ENCODE measurements around the gene BRPF1. TPM values are rescaled to one million over a fixed set of nuclear protein-coding genes. Genes with fewer than 3 reads are reported as not detected.
A peak's percentile ranks its signal among the peaks of the same experiment; 100 is the strongest.

Gene BRPF1
- total RNA-seq, 1 donor from 2014 or later = 19.5 TPM

DNA sequence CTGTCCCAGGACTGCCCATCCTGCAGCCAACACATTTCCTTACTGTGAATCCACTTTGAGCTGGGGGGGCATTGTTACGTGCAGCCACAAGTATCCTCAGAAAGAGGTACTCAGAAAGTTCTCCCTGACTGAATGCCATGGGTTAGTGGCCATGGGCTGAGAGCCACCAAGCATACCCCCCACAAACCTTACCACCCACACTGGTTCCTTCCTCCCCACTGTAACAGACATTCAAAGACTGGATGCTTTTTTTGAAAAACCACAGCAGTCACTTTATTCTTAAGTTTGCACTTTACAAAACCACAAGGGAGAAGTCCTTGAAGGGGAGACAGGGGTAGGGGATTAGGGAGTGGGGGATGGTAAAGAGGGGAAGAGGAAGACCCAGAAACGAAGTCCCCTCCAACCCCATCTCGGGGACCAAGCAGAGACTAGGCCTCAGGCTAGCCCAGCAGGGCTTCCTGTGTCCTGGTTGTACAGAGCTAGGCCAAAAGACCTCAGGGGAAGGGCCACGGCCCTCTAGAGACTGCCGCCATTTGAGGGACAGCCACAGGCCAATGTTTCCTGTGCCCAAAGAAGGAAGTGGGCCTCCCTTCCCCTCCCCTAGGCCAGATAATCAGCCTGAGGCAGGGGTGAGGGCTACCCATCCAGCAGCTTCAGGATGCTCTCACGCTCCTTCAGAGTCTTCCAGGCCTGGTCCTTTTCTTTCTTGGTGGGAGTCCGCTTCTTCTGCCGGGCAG, 48.4 kb downstream of the BRPF1 start:
- Mint-ChIP-seq H3K27me3 (ENCODE audit: low read depth, unreplicated experiment) (no peaks in the 10 kb centered on the region), H3K27ac (ENCODE audit: unreplicated experiment) (peak overlapping the region; percentile 72), H3K9me3 (ENCODE audit: unreplicated experiment) (peaks cover 2% of the 10 kb centered on the region), H3K4me1 (ENCODE audit: low read depth, unreplicated experiment) (peaks cover 34% of the 10 kb centered on the region), H3K36me3 (ENCODE audit: low read depth, unreplicated experiment) (peaks cover 12% of the 10 kb centered on the region), H3K4me3 (ENCODE audit: unreplicated experiment) (peak overlapping the region; percentile 71)
- Histone ChIP-seq H3K27me3 (ENCODE audit: insufficient read depth, low read length) (no peaks in the 10 kb centered on the region), H3K9ac (ENCODE audit: low read length) (no peak overlapping the region), H3K4me3 (ENCODE audit: insufficient read depth, low read depth, low read length) (no peak overlapping the region), H3K9me3 (ENCODE audit: insufficient read depth, low read depth, low read length) (no peaks in the 10 kb centered on the region), H3K36me3 (ENCODE audit: insufficient read depth, low read length) (peaks cover 18% of the 10 kb centered on the region), H3K4me1 (ENCODE audit: insufficient read depth, low read length) (peaks cover 13% of the 10 kb centered on the region), H3K4me2 (ENCODE audit: low read length) (no peak overlapping the region), H3K27ac (ENCODE audit: low read depth, low read length) (no peak overlapping the region), H4K20me1 (ENCODE audit: insufficient read depth, low read length) (no peaks in the 10 kb centered on the region), H2AFZ (ENCODE audit: low read depth, low read length) (no peak overlapping the region), H3K79me2 (ENCODE audit: insufficient read depth, low read length) (no peaks in the 10 kb centered on the region)
- DNase-seq (ENCODE audit: low read depth) = no peak
- TF ChIP-seq EZH2 (IDR thresholded peaks at IDR 0.05; ENCODE audit: insufficient read depth, low read length) = no peak
- TF ChIP-seq, protein P1, sequence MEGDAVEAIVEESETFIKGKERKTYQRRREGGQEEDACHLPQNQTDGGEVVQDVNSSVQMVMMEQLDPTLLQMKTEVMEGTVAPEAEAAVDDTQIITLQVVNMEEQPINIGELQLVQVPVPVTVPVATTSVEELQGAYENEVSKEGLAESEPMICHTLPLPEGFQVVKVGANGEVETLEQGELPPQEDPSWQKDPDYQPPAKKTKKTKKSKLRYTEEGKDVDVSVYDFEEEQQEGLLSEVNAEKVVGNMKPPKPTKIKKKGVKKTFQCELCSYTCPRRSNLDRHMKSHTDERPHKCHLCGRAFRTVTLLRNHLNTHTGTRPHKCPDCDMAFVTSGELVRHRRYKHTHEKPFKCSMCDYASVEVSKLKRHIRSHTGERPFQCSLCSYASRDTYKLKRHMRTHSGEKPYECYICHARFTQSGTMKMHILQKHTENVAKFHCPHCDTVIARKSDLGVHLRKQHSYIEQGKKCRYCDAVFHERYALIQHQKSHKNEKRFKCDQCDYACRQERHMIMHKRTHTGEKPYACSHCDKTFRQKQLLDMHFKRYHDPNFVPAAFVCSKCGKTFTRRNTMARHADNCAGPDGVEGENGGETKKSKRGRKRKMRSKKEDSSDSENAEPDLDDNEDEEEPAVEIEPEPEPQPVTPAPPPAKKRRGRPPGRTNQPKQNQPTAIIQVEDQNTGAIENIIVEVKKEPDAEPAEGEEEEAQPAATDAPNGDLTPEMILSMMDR (IDR thresholded peaks at IDR 0.05; ENCODE audit: insufficient read depth, low read depth, low read length) = no peak
- FAIRE-seq = no peak

DNA sequence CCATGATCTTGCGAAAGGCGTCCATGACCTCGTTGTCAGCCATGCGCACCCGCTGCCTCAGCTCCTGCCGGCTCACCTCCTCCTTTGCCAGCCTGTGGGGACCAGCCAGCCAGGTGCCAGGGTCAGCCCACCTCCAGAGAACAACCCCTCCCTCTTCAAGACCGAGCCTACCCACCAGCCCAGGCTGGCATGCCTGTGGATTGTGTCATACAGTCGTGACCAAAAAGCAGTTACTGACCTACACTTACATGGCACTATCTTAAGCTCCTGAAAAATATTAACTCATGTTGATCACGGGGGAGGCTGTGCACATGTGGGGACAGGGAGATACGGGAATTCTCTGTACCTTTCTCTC, 48.9 kb downstream of the BRPF1 start:
- TF ChIP-seq, protein P1 (IDR thresholded peaks at IDR 0.05; ENCODE audit: insufficient read depth, low read depth, low read length) = no peak
- no peak for TF ChIP-seq EZH2 (IDR thresholded peaks at IDR 0.05; ENCODE audit: insufficient read depth, low read length)
- H3K4me3 Mint-ChIP-seq (ENCODE audit: unreplicated experiment) = no peak overlapping the region
- H3K4me2 ChIP-seq (ENCODE audit: low read length) = no peak overlapping the region
- peaks cover 18% of the 10 kb centered on the region for H3K36me3 ChIP-seq (ENCODE audit: insufficient read depth, low read length)
- no peaks in the 10 kb centered on the region for H4K20me1 ChIP-seq (ENCODE audit: insufficient read depth, low read length)
- H3K4me3 ChIP-seq (ENCODE audit: insufficient read depth, low read depth, low read length) = no peak overlapping the region
- H3K4me1 Mint-ChIP-seq (ENCODE audit: low read depth, unreplicated experiment) = peaks cover 34% of the 10 kb centered on the region
- DNase-seq (ENCODE audit: low read depth) (no peak), FAIRE-seq (no peak)
- no peaks in the 10 kb centered on the region for H3K27me3 ChIP-seq (ENCODE audit: insufficient read depth, low read length)
- H3K9me3 Mint-ChIP-seq (ENCODE audit: unreplicated experiment) = peaks cover 2% of the 10 kb centered on the region
- peak overlapping the region; percentile 26 for H3K27ac Mint-ChIP-seq (ENCODE audit: unreplicated experiment)
- H3K4me1 ChIP-seq (ENCODE audit: insufficient read depth, low read length) = peaks cover 13% of the 10 kb centered on the region
- no peaks in the 10 kb centered on the region for H3K9me3 ChIP-seq (ENCODE audit: insufficient read depth, low read depth, low read length)
- H3K9ac ChIP-seq (ENCODE audit: low read length) = no peak overlapping the region
- peaks cover 14% of the 10 kb centered on the region for H3K36me3 Mint-ChIP-seq (ENCODE audit: low read depth, unreplicated experiment)
- no peak overlapping the region for H3K27ac ChIP-seq (ENCODE audit: low read depth, low read length)
- H3K79me2 ChIP-seq (ENCODE audit: insufficient read depth, low read length) = no peaks in the 10 kb centered on the region
- H3K27me3 Mint-ChIP-seq (ENCODE audit: low read depth, unreplicated experiment) = no peaks in the 10 kb centered on the region
- no peak overlapping the region for H2AFZ ChIP-seq (ENCODE audit: low read depth, low read length)

DNA sequence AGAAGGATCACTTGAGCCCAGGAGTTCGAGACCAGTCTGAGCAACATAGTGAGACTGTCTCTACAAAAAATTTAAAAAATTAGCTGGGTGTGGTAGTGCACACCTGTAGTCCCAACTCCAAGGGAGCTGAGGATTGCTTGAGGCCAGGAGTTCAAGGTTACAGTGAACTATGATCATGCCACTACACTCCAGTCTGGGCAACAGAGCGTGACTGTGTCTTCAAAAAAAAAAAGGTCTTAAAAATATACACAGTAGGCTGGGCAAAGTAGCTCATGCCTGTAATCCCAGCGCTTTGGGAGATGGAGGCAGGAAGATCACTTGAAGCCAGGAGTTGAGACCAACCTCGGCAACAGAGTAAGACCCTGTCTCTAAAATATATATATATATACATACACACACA, 49.4 kb downstream of the BRPF1 start:
- H2AFZ ChIP-seq (ENCODE audit: low read depth, low read length) = no peak overlapping the region
- H3K4me3 ChIP-seq (ENCODE audit: insufficient read depth, low read depth, low read length) = no peak overlapping the region
- no peak overlapping the region for H3K27ac ChIP-seq (ENCODE audit: low read depth, low read length)
- no peaks in the 10 kb centered on the region for H3K27me3 ChIP-seq (ENCODE audit: insufficient read depth, low read length)
- H3K9me3 Mint-ChIP-seq (ENCODE audit: unreplicated experiment) = peaks cover 2% of the 10 kb centered on the region
- DNase-seq (ENCODE audit: low read depth) = no peak
- H4K20me1 ChIP-seq (ENCODE audit: insufficient read depth, low read length) = no peaks in the 10 kb centered on the region
- H3K36me3 Mint-ChIP-seq (ENCODE audit: low read depth, unreplicated experiment) = peaks cover 17% of the 10 kb centered on the region
- H3K4me1 Mint-ChIP-seq (ENCODE audit: low read depth, unreplicated experiment) = peaks cover 36% of the 10 kb centered on the region
- H3K4me2 ChIP-seq (ENCODE audit: low read length) = no peak overlapping the region
- TF ChIP-seq EZH2 (IDR thresholded peaks at IDR 0.05; ENCODE audit: insufficient read depth, low read length) = no peak
- TF ChIP-seq, protein P1 (IDR thresholded peaks at IDR 0.05; ENCODE audit: insufficient read depth, low read depth, low read length) = no peak
- H3K9me3 ChIP-seq (ENCODE audit: insufficient read depth, low read depth, low read length) = no peaks in the 10 kb centered on the region
- no peak overlapping the region for H3K4me3 Mint-ChIP-seq (ENCODE audit: unreplicated experiment)
- no peak for FAIRE-seq
- H3K27me3 Mint-ChIP-seq (ENCODE audit: low read depth, unreplicated experiment) = no peaks in the 10 kb centered on the region
- H3K9ac ChIP-seq (ENCODE audit: low read length) = no peak overlapping the region
- peaks cover 18% of the 10 kb centered on the region for H3K36me3 ChIP-seq (ENCODE audit: insufficient read depth, low read length)
- H3K79me2 ChIP-seq (ENCODE audit: insufficient read depth, low read length) = no peaks in the 10 kb centered on the region
- peaks cover 13% of the 10 kb centered on the region for H3K4me1 ChIP-seq (ENCODE audit: insufficient read depth, low read length)
- H3K27ac Mint-ChIP-seq (ENCODE audit: unreplicated experiment) = no peak overlapping the region

Data from astrocyte (in vitro differentiated cells and primary cell).